CD4-positive, alpha-beta memory T cell (primary cell): ENCODE results near the gene FFAR1. TPM values are rescaled to one million over a fixed set of nuclear protein-coding genes. Genes with fewer than 3 reads are reported as not detected.
A peak's percentile ranks its signal among the peaks of the same experiment; 100 is the strongest.

Experiments used
- CTCF ChIA-PET: fragments of 350-600 bp; sonication (Branson Sonifier 250); formaldehyde crosslinking; loops from one replicate; lab custom pipeline; 2021; ENCODE audit warnings: inconsistent platforms; ENCODE audit not compliant: partially characterized antibody; lab: Charles Lee
- POLR2A ChIA-PET: fragments of 350-600 bp; sonication (Branson Sonifier 250); formaldehyde crosslinking; loops from one replicate; lab custom pipeline; 2021; ENCODE audit not compliant: partially characterized antibody; lab: Charles Lee
- DNase-seq, 5 donors: peaks; one replicate each; pipeline versions ENCODE4 v3.0.0 to v3.0.0-alpha.2; 2020 to 2022; ENCODE audit warnings: mixed read lengths in 1 of 5
- H3K27ac ChIP-seq: one replicate; pipeline ENCODE4 v1.7.0; 2013; ENCODE audit warnings: low read depth, low read length
- H3K27me3 ChIP-seq: 2 replicates; pipeline ENCODE4 v1.7.0; 2013; ENCODE audit warnings: mild to moderate bottlenecking, low read length, moderate library complexity; ENCODE audit not compliant: insufficient read depth
- H3K36me3 ChIP-seq: 2 replicates; pipeline ENCODE4 v1.7.0; 2013; ENCODE audit warnings: mild to moderate bottlenecking, low read length, moderate library complexity; ENCODE audit not compliant: insufficient read depth
- H3K4me1 ChIP-seq: 2 replicates; pipeline ENCODE4 v1.7.0; 2013; ENCODE audit warnings: mild to moderate bottlenecking, low read length, moderate library complexity; ENCODE audit not compliant: insufficient read depth
- H3K4me3 ChIP-seq, 2 donors: one replicate each; pipeline ENCODE4 v1.7.0; 2013; ENCODE audit warnings: low read length in 2 of 2, mild to moderate bottlenecking in 1 of 2
- H3K9me3 ChIP-seq, 2 donors: one replicate each; pipeline ENCODE4 v1.7.0; 2013; ENCODE audit warnings: low read length in 2 of 2, control low read depth in 1 of 2; ENCODE audit not compliant: control insufficient read depth in 1 of 2
- H3K27ac Mint-ChIP-seq, 7 donors: one replicate each; pipeline ENCODE4 v1.8.0; 2020 to 2021; ENCODE audit warnings: mixed read lengths in 7 of 7, mild to moderate bottlenecking in 6 of 7, inconsistent platforms in 3 of 7, moderate library complexity in 3 of 7
- H3K27me3 Mint-ChIP-seq, 2 donors: one replicate each; pipeline ENCODE4 v1.8.0; 2020 to 2021; ENCODE audit warnings: mixed read lengths in 2 of 2
- H3K36me3 Mint-ChIP-seq, 2 donors: one replicate each; pipeline ENCODE4 v1.8.0; 2020 to 2021; ENCODE audit warnings: mixed read lengths in 2 of 2, inconsistent platforms in 1 of 2, mild to moderate bottlenecking in 1 of 2
- H3K4me1 Mint-ChIP-seq, 4 donors: one replicate each; pipeline ENCODE4 v1.8.0; 2020 to 2021; ENCODE audit warnings: mixed read lengths in 4 of 4, mild to moderate bottlenecking in 1 of 4
- H3K4me3 Mint-ChIP-seq, 8 donors: one replicate each; pipeline ENCODE4 v1.8.0; 2020 to 2021; ENCODE audit warnings: mixed read lengths in 8 of 8, mild to moderate bottlenecking in 7 of 8, moderate library complexity in 6 of 8, inconsistent platforms in 3 of 8
- H3K9me3 Mint-ChIP-seq, 8 donors: one replicate each; pipeline ENCODE4 v1.8.0; 2020 to 2021; ENCODE audit warnings: mixed read lengths in 8 of 8, mild to moderate bottlenecking in 5 of 8, inconsistent platforms in 3 of 8, moderate library complexity in 1 of 8
- intact Hi-C: fragments of 100-400 bp; cut with micrococcal nuclease; formaldehyde crosslinking; loops from one replicate; pipeline ENCODE4 v1.15.1; 2023
- polyA plus RNA-seq, 2 donors: library from polyadenylated mRNA; unstranded; fragments of 300-500 nt; fragmentation: Illumina TruSeq; gene quantifications; one replicate each; pipeline ENCODE4 v1.2.3, GENCODE V29; 2021
- total RNA-seq, 2 experiments: library from RNA; stranded (reverse); gene quantifications; one replicate each; pipeline ENCODE4 v1.2.3, GENCODE V29; 2021

The FFAR1 gene
- total and polyA plus RNA-seq, 4 experiments from 2014 or later = not detected

DNA sequence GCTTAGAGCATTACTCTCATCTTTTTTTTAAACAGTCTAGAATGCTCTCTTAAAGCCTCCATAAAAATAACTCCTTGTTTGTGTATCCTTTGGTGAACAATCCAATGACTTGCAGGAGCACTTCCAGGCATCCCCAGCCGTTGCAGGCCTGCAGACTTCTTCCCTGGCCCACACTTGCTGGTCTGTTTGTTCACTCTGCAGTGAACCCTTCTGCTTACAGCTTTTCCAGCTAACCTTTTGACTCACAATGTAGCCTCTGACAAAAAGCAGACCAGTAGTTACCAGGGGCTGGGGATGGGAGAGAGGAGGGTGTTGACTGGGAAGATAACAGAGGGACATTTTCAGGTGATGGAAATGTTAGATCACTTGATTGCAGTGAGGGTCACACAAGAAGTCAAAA lies 32.3 kb downstream of the FFAR1 start:
- H3K27me3 ChIP-seq = no peaks in the 10 kb centered on the region
- Mint-ChIP-seq H3K27me3 (peaks cover 8 to 18% of the 10 kb centered on the region in 2 donors), H3K27ac (no peak overlapping the region), H3K4me3 (no peak overlapping the region), H3K9me3 (peaks cover 0 to 7% (median 0%) of the 10 kb centered on the region in 8 donors), H3K4me1 (peaks cover 0 to 8% (median 3%) of the 10 kb centered on the region in 4 donors), H3K36me3 (peaks cover 0 to 2% of the 10 kb centered on the region in 2 donors)
- no peak for DNase-seq
- H3K4me1 ChIP-seq = no peaks in the 10 kb centered on the region
- H3K36me3 ChIP-seq = no peaks in the 10 kb centered on the region
- ChIA-PET POLR2A (no interaction called here), CTCF (no interaction called here)
- H3K9me3 ChIP-seq = no peaks in the 10 kb centered on the region
- H3K4me3 ChIP-seq = no peak overlapping the region
- intact Hi-C loops = no loop called here
- H3K27ac ChIP-seq = no peak overlapping the region

GRCh38 chr19:35380450-35381124 lies 32.9 kb downstream of the FFAR1 start:
- H3K27ac ChIP-seq = no peak overlapping the region
- Mint-ChIP-seq H3K4me1 (peaks cover 0 to 4% (median 3%) of the 10 kb centered on the region in 4 donors), H3K9me3 (peaks cover 0 to 7% (median 0%) of the 10 kb centered on the region in 8 donors), H3K36me3 (peaks cover 0 to 2% of the 10 kb centered on the region in 2 donors), H3K27me3 (peaks cover 8 to 17% of the 10 kb centered on the region in 2 donors), H3K4me3 (no peak overlapping the region), H3K27ac (peak overlapping the region in 1 of 7 donors; percentile 13)
- H3K4me3 ChIP-seq = no peak overlapping the region
- intact Hi-C loops = no loop called here
- ChIA-PET POLR2A (no interaction called here), CTCF (no interaction called here)
- H3K4me1 ChIP-seq = no peaks in the 10 kb centered on the region
- H3K27me3 ChIP-seq = no peaks in the 10 kb centered on the region
- no peaks in the 10 kb centered on the region for H3K9me3 ChIP-seq
- no peaks in the 10 kb centered on the region for H3K36me3 ChIP-seq
- no peak for DNase-seq

- Histone ChIP-seq H3K4me1 (no peaks in the 10 kb centered on the region), H3K9me3 (no peaks in the 10 kb centered on the region), H3K27me3 (no peaks in the 10 kb centered on the region), H3K36me3 (no peaks in the 10 kb centered on the region), H3K4me3 (no peak overlapping the region), H3K27ac (no peak overlapping the region)
- POLR2A ChIA-PET = no interaction called here
- intact Hi-C loops = no loop called here
- Mint-ChIP-seq H3K36me3 (peaks cover under 1 to 2% of the 10 kb centered on the region in 2 donors), H3K4me3 (no peak overlapping the region), H3K27me3 (peaks cover 8 to 14% of the 10 kb centered on the region in 2 donors), H3K9me3 (peaks cover 0 to 11% (median 3%) of the 10 kb centered on the region in 8 donors), H3K27ac (peak overlapping the region in 1 of 7 donors; percentile 37), H3K4me1 (peaks cover 0 to 4% (median 0%) of the 10 kb centered on the region in 4 donors)
- no peak for DNase-seq
- CTCF ChIA-PET = no interaction called here
Observed at GRCh38 chr19:35381318-35381717, 33.6 kb downstream of the FFAR1 start.

DNA sequence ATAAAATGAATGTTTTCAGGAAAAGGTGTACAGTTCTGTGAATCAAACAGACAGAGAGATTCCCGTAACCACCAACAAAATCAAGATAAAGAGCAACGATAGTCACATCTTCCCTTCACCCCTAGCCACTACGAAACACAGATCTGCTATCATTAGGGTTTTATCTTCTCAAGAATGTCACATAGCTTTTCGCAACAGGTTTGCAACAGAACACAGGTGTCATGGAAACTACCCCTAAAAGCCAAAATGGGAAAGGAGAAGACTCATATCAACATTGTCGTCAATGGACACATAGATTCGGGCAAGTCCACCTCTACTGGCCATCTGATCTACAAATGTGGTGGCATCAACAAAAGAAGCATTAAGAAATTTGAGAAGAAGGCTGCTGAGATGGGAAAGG lies 34.2 kb downstream of the FFAR1 start:
- H3K4me3 Mint-ChIP-seq = no peak overlapping the region
- H3K9me3 ChIP-seq = no peaks in the 10 kb centered on the region
- H3K27ac ChIP-seq = no peak overlapping the region
- peaks cover 0 to 3% (median 0%) of the 10 kb centered on the region in 4 donors for H3K4me1 Mint-ChIP-seq
- H3K9me3 Mint-ChIP-seq = peaks cover 0 to 15% (median 7%) of the 10 kb centered on the region in 8 donors
- CTCF ChIA-PET = no interaction called here
- POLR2A ChIA-PET = no interaction called here
- peaks cover 2 to 3% of the 10 kb centered on the region in 2 donors for H3K36me3 Mint-ChIP-seq
- intact Hi-C loops = no loop called here
- no peak overlapping the region for H3K4me3 ChIP-seq
- peaks cover 8 to 14% of the 10 kb centered on the region in 2 donors for H3K27me3 Mint-ChIP-seq
- no peaks in the 10 kb centered on the region for H3K36me3 ChIP-seq
- DNase-seq = no peak
- H3K27me3 ChIP-seq = no peaks in the 10 kb centered on the region
- no peaks in the 10 kb centered on the region for H3K4me1 ChIP-seq
- no peak overlapping the region for H3K27ac Mint-ChIP-seq

- no peak for DNase-seq
- CTCF ChIA-PET = no interaction called here
Observed at GRCh38 chr19:35383536-35383935, 35.8 kb downstream of the FFAR1 start.

DNA sequence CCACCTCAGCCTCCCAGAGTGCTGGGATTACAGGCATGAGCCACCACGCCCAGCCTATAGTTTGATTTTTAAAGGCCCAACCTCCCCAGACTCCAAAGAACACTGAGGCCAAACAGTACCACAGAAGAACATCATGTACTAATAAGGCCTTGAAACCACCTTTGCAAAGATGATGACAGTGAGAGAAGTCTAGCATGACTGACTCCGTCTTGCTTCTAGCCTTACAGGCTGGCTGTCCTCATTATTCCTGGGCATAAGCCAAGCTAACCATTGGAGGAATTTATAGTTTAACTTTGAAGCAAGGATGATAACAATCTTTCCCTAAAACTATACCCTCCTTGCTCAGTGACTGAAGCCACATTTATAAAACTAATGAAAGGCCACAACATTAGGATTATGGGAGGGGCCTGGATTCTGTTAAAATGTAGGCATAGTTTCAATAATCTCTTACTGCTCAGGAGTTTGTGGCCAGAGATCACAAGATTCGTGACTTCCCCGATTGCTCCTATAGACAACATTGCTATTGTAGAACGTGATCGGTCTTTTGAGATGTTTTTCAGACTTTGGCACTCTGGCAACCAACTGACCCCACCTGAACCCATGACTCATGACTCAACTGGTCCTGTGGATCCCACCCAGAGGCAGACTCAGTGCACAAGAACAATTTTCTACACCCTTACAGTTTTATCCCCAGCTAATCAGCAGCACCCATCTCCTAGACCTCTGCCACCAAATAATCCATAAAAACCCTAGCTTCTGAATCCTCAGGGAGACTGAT lies 40.8 kb downstream of the FFAR1 start:
- H3K27me3 ChIP-seq = no peaks in the 10 kb centered on the region
- no peaks in the 10 kb centered on the region for H3K4me1 ChIP-seq
- H3K36me3 Mint-ChIP-seq = peaks cover 2 to 3% of the 10 kb centered on the region in 2 donors
- ChIA-PET CTCF (interaction anchor here (1.7 kb wide), 1 partner anchor 107 kb away, joined by 3 read pairs; no protein-coding TSS in a partner anchor), POLR2A (no interaction called here)
- H3K9me3 ChIP-seq = no peaks in the 10 kb centered on the region
- H3K36me3 ChIP-seq = no peaks in the 10 kb centered on the region
- no peaks in the 10 kb centered on the region for H3K4me1 Mint-ChIP-seq
- H3K27ac ChIP-seq = no peak overlapping the region
- intact Hi-C loops = no loop called here
- peak overlapping the region in 1 of 7 donors; percentile 59 for H3K27ac Mint-ChIP-seq
- H3K27me3 Mint-ChIP-seq = peaks cover 2 to 5% of the 10 kb centered on the region in 2 donors
- no peak overlapping the region for H3K4me3 Mint-ChIP-seq
- no peak for DNase-seq
- no peak overlapping the region for H3K4me3 ChIP-seq
- peaks cover 0 to 16% (median 8%) of the 10 kb centered on the region in 8 donors for H3K9me3 Mint-ChIP-seq

More at GRCh38 chr19:35383536-35383935, 35.8 kb downstream of the FFAR1 start:
- Histone ChIP-seq H3K4me3 (no peak overlapping the region), H3K27ac (no peak overlapping the region), H3K9me3 (no peaks in the 10 kb centered on the region), H3K27me3 (no peaks in the 10 kb centered on the region), H3K36me3 (no peaks in the 10 kb centered on the region), H3K4me1 (no peaks in the 10 kb centered on the region)
- H3K27ac Mint-ChIP-seq = peak overlapping the region in 1 of 7 donors; percentile 44
- H3K4me1 Mint-ChIP-seq = no peaks in the 10 kb centered on the region
- H3K4me3 Mint-ChIP-seq = no peak overlapping the region
- peaks cover 0 to 16% (median 8%) of the 10 kb centered on the region in 8 donors for H3K9me3 Mint-ChIP-seq
- H3K36me3 Mint-ChIP-seq = peaks cover 2 to 3% of the 10 kb centered on the region in 2 donors
- intact Hi-C loops = no loop called here
- peaks cover 6 to 13% of the 10 kb centered on the region in 2 donors for H3K27me3 Mint-ChIP-seq
- POLR2A ChIA-PET = no interaction called here

GRCh38 chr19:35389192-35389861 lies 41.6 kb downstream of the FFAR1 start:
- Mint-ChIP-seq H3K9me3 (peaks cover 0 to 16% (median 8%) of the 10 kb centered on the region in 8 donors), H3K4me1 (no peaks in the 10 kb centered on the region), H3K4me3 (no peak overlapping the region), H3K36me3 (peaks cover 2 to 3% of the 10 kb centered on the region in 2 donors), H3K27me3 (peaks cover 0 to 2% of the 10 kb centered on the region in 2 donors), H3K27ac (no peak overlapping the region)
- Histone ChIP-seq H3K27me3 (no peaks in the 10 kb centered on the region), H3K9me3 (no peaks in the 10 kb centered on the region), H3K4me1 (no peaks in the 10 kb centered on the region), H3K27ac (no peak overlapping the region), H3K36me3 (no peaks in the 10 kb centered on the region), H3K4me3 (no peak overlapping the region)
- intact Hi-C loops = no loop called here
- ChIA-PET POLR2A (no interaction called here), CTCF (interaction anchor here (1.7 kb wide), 1 partner anchor 106 kb away, joined by 3 read pairs; no protein-coding TSS in a partner anchor)
- no peak for DNase-seq
